NCI-H69 (cell line): ENCODE data around the gene HOXC5.

Source experiments
- DNase-seq: peaks from one replicate; lab custom pipeline; 2025; lab: John Stamatoyannopoulos, UW

HOXC5 gene

GRCh38 chr12:54046809-54047159, 13.9 kb downstream of the HOXC5 start:
- no peak for DNase-seq

- no peak for DNase-seq
Observed at GRCh38 chr12:54047160-54047963, 14.5 kb downstream of the HOXC5 start.

GRCh38 chr12:54047964-54048303, 15.1 kb downstream of the HOXC5 start:
- no peak for DNase-seq

DNA sequence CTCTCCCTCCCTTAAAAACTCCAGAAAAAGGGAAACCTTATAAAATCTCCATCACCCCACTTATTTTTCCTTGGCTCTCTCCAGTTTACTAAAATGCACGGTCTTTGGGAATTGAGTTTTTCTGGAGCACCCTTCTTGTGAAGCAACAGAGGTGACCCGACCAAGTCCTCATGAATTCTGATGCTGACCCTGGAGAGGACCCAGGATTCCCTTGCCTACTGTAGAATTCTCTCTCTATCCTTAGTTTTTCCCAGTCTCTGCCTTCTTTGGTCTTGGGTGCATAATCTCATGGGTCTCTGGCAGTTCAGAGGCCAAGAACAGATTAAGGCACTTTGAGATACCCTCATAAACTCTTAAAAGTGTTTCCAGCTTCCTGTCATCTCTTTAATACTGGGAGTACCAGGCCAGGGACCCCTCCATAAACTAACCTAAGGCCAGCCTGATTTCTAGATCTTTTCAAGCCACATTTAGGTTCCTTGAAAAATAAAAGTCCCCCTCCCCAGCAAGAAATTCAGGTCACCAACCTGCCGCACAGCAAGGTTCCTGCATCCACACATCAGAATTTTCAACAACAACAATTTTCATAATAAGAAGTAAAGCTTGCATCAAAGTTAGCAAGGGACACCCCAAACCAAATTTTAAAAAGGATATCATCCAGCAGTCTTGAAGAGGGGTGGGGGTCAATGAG, 15.7 kb downstream of the HOXC5 start:
- no peak for DNase-seq

GRCh38 chr12:54049108-54049507, 16.3 kb downstream of the HOXC5 start:
- no peak for DNase-seq

GRCh38 chr12:54050482-54050810, 17.6 kb downstream of the HOXC5 start:
- no peak for DNase-seq

DNA sequence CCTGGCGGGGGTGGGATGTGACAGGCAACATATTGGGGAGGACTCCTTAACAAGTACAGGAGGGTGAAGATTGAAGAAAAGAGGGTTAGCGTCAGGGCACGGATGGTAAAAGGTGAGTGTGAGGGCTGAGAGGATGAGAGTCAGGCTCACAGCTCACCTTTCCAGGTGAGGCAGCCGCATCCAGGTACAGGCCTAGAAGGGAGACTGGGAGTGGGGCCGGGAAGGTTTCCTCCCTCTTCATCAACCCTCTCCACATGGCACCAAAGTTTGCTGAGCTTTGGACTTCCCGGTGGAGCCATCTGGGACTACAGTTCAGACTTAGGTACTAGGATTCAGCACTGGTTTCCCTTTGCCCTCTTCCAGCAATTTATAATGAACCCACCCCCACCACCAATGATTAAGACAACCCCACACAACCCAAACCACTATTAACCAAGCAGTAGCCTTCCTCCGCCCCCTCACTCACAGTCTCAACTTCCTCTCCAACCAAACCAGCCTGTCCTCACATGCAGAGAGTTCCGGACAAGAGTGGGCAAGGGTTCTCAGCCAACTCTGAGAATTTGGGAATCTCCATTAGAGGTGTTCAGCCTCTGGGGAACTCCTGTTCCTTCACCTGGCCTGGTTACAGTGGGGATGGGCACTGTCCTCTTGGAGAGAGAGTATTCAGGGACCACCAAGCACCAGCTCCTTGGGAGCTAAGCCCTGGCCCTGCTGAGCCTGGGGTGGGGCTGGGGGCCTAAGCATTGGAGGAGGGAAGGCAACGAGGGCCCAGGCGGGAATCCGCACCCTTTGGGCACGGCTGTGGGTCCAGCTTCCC, 18.4 kb downstream of the HOXC5 start:
- DNase-seq = peak; percentile 59

DNA sequence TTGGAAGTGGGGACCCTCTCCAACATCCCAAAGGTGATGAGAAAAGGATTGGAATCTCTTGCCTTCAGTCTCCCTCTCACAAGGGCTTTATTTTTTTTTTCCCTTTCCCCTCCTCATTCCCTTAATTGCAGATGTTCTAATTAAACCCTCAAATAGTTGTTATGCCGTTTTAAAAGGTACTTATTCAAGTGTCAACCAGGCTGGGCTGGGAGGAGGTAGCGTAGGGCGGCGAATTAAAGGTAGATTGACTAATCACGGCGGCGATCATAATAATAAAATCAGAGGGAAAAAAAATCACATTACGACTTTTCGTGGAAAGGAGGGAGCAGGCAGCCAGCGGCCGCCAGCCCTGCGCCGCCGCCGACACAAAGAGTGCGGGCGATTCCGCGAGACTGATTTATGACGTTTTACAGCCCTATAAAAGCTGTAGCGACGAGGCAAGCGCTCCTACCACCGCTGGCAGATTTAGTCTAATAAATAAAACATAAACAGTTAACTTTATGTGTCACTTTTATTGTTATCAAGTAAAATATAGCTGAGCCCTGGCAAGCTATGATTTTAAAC, 19.1 kb downstream of the HOXC5 start:
- peak; percentile 88 for DNase-seq

- DNase-seq = peak; percentile 82
Observed at GRCh38 chr12:54052438-54053002, 19.7 kb downstream of the HOXC5 start.

DNA sequence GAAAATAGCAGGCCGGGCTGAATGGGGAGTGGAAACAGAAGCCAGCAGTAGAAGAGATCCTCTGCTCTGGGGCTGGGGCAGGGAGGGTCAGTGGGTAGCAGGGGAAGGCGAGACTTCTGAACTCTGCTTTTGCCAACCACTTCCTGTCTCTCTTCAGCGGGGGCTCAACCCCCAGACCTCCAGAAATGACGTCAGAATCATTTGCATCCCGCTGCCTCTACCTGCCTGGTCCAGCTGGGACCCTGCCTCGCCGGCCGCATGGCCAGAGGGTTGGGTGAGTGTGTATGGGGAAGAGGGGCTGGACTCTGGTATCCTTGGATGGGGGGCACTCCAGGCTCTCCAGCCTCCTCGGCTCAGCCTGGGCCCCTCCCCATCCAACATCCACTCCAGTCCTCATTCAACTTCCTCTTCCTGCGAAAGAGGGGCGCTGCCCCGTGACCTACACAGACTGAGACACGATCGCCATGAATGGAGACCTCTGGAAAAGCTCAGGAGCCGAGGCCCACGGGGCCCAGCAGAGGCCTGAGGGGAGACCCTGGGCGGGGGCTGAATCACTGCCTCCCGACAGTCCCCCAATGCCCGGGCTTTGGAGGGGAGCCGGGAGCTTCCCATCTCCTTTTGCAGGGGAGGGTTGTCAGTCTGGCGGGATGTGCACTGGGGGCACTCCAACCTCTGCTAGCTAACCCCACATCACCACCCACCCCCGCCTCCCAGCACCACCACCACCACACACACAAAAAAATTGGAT, 20.3 kb downstream of the HOXC5 start:
- peak; percentile 86 for DNase-seq

GRCh38 chr12:54053751-54054741, 21.2 kb downstream of the HOXC5 start, which contains the start of gene HOXC4:
TSS of gene HOXC4 (plus strand) at chr12:54053835. CDS start at chr12:54053923, 88 bp downstream.
- peak; percentile 92 for DNase-seq

DNA sequence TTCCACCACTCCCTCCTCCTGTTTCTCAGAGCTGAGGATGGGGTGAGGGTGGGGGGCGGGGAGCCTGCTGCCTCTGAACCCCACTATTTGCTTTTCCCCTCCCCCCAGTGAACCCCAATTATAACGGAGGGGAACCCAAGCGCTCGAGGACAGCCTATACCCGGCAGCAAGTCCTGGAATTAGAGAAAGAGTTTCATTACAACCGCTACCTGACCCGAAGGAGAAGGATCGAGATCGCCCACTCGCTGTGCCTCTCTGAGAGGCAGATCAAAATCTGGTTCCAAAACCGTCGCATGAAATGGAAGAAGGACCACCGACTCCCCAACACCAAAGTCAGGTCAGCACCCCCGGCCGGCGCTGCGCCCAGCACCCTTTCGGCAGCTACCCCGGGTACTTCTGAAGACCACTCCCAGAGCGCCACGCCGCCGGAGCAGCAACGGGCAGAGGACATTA, 21.9 kb downstream of the HOXC5 start:
- peak; percentile 55 for DNase-seq

DNA sequence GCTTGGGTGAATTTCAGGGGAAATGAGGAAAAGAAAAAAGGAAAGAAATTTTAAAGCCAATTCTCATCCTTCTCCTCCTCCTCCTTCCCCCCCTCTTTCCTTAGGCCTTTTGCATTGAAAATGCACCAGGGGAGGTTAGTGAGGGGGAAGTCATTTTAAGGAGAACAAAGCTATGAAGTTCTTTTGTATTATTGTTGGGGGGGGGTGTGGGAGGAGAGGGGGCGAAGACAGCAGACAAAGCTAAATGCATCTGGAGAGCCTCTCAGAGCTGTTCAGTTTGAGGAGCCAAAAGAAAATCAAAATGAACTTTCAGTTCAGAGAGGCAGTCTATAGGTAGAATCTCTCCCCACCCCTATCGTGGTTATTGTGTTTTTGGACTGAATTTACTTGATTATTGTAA, 22.7 kb downstream of the HOXC5 start:
- no peak for DNase-seq

DNA sequence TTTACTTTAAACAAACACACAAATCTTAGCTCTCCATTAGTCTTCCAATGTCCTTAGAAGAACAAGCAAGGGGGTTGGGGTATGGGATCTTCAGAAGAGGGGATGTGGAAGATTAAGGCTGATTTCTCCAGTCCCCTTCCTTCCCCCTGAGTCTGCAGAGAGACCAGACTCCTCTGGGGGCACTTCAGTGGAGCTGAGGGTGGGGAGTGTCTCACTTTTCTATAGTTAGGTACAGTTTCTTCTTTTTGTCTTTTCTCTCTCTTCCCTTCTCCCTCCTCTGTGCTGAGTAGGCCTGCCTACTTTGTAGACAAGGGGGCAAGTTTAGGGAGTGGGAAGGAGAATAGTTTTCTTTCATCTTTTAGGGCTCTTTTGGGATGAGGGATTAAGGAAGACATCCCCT, 23.3 kb downstream of the HOXC5 start:
- DNase-seq = no peak

GRCh38 chr12:54058128-54058768, 25.4 kb downstream of the HOXC5 start:
- no peak for DNase-seq

DNA sequence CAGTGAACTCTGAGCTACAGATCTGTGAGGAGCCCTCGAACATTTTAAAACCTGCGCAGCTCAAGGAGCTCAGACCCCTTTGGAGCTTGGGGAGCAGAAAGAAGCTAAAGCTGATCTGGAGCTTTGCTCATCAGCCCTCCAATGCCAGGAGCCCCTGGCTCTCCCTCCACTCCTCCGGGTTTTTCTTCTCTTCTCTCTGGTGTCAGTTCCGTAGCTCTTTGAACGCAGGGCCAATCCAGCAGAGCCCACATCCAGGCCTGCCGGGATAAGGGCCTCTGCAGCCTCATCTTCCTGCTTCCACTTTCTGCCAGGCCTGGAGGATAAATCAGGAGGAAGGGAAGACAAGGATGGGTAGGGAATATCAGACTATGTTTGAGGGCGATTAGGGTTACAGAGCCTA, 26.8 kb downstream of the HOXC5 start:
- no peak for DNase-seq

DNA sequence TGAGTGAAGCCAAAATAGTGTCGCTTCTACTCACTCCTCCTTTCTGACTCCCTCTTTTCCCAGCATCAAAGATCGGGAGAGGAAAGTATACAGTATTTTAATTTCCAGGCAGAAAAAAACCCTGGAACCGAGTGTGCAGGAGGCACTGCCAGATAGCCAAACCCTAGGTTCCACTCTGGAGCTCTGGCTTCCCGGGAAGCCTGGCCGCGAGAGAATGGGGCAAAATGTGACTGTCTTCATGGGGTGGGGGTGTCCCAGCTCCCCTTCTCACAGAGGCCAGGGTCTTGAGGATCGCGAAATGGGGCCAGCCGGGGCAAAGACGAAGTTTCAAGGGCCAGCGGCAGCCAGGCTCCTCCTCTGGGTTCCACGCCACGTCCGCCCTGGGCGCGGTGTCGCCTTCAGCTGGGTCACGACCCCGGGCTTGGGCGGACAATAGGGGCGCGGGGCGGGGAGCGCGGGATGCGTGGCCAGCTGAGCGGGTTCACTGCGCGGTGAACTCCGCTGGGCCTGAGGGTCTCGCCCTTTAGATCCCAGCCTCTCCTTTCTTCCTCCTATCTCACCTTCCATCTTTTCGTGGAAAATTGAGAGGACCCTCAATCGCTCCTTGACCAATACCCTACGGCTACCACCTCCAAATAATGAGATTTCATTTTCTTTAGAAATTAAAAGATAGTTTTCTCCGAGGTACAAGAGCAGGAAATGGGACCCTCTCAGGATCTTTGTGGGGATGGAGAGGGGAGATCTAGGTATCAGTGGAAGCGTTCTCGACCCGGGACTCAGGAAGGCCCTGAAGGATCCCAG, 27.5 kb downstream of the HOXC5 start:
- DNase-seq = no peak

GRCh38 chr12:54060975-54061778, 28.3 kb downstream of the HOXC5 start:
- DNase-seq = no peak
